Upper lobe of right lung (tissue), 1 donor: ENCODE data around the gene PAK5. TPM values are rescaled to one million over a fixed set of nuclear protein-coding genes. Genes with fewer than 3 reads are reported as not detected.

Source experiments
- ATAC-seq: fragments of 200-7000 bp; cut with Tn5 transposase; one replicate; pipeline ENCODE4 v1.9.1; 2020; ENCODE audit warnings: mild to moderate bottlenecking, moderate library complexity
- DNase-seq: peaks from one replicate; pipeline ENCODE4 v3.0.0-alpha.2; 2020
- H3K27ac ChIP-seq: fragments of 200-600 bp; one replicate; pipeline ENCODE4 v1.8.0; 2022
- H3K27me3 ChIP-seq: fragments of 200-600 bp; one replicate; pipeline ENCODE4 v1.8.0; 2022; ENCODE audit warnings: mild to moderate bottlenecking
- H3K36me3 ChIP-seq: fragments of 200-600 bp; one replicate; pipeline ENCODE4 v1.8.0; 2022
- H3K4me1 ChIP-seq: fragments of 200-600 bp; one replicate; pipeline ENCODE4 v1.8.0; 2022
- H3K4me3 ChIP-seq: fragments of 200-600 bp; one replicate; pipeline ENCODE4 v1.8.0; 2022; ENCODE audit warnings: mild to moderate bottlenecking
- H3K9me3 ChIP-seq: fragments of 200-600 bp; one replicate; pipeline ENCODE4 v1.8.0; 2022
- CTCF ChIP-seq: fragments of 200-600 bp; IDR thresholded peaks from one replicate; pipeline ENCODE4 v1.8.0; 2022; ENCODE audit warnings: antibody characterized with exemption
- intact Hi-C: fragments of 100-400 bp; cut with DNase I; formaldehyde crosslinking; loops from one replicate; pipeline ENCODE4 v1.11.0; 2022
- total RNA-seq: library from RNA; stranded (reverse); fragmentation: NEBNext Ultra II Directional; extraction: Animal tissue kit (Norgen Biotek cat#: 25700); gene quantifications from one replicate; pipeline ENCODE4 v1.2.1, GENCODE V29; 2021
- donor health status: DM: no; HTN: yes; CAD: no; lungs with severe emphysema.

The PAK5 gene
- total RNA-seq, 1 donor from 2014 or later: 0.35 TPM

- ATAC-seq (no peak), DNase-seq (no peak)
- intact Hi-C loops: no loop called here
- Histone ChIP-seq H3K36me3 (no peaks in the 10 kb centered on the region), H3K27me3 (no peaks in the 10 kb centered on the region), H3K27ac (no peak overlapping the region), H3K4me1 (no peaks in the 10 kb centered on the region), H3K4me3 (no peak overlapping the region), H3K9me3 (no peaks in the 10 kb centered on the region)
- TF ChIP-seq CTCF: no peak
Measured at GRCh38 chr20:9686001-9686400, 152.9 kb downstream of the PAK5 start.

DNA sequence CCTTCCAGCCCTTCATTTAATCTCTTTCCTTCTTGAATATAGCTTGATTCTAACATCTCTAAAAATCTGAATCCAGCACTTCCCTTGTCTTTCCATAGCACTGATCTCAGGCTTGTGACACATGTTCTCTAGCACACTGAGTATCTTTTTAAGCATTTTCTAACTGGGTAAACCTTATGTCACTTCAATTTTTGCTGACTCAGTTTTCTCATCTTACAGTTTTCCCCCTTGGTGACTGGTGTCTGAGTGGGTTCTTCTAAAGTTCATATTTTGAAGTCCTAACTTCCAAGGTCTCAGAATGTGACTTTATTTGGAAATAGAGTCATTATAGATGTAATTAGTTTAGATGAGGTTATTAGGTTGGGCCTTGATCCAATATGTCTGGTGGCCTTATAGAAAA, 153.9 kb downstream of the PAK5 start:
- intact Hi-C loops: no loop called here
- no peak overlapping the region for H3K4me3 ChIP-seq

DNA sequence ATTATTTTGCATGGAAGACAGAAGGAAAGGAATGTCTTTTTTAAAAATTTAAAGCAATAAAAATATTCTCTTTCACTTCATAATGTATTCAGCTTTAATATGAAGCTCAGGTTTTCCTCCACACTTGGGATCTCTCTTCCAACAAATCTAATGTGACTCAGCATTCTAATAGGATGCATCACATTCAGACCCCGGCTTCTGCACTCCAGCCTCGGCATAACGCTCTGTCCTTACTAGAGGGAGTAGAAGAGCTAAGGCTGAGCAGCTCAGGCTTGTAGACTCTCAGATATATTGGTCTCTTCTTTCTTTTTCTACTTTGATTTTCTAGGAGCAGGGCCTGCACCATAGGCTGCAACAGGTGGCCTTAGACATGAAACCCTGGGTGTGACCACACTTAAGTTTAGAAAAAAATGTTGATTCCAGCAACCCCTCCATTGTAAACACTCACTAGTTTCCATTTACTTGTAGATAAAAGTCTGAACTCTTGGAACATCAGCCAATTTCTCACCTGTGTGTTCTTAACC, 161.7 kb downstream of the PAK5 start:
- Histone ChIP-seq H3K36me3 (no peaks in the 10 kb centered on the region), H3K4me3 (no peak overlapping the region), H3K27me3 (no peaks in the 10 kb centered on the region), H3K27ac (no peak overlapping the region), H3K4me1 (no peaks in the 10 kb centered on the region), H3K9me3 (no peaks in the 10 kb centered on the region)
- intact Hi-C loops: no loop called here
- ATAC-seq (no peak), DNase-seq (no peak)
- no peak for TF ChIP-seq CTCF

More for the DNA sequence above, 153.9 kb downstream of the PAK5 start:
- TF ChIP-seq CTCF: no peak
- Histone ChIP-seq H3K4me1 (no peaks in the 10 kb centered on the region), H3K27me3 (no peaks in the 10 kb centered on the region), H3K27ac (no peak overlapping the region), H3K9me3 (no peaks in the 10 kb centered on the region), H3K36me3 (no peaks in the 10 kb centered on the region)
- ATAC-seq (no peak), DNase-seq (no peak)

DNA sequence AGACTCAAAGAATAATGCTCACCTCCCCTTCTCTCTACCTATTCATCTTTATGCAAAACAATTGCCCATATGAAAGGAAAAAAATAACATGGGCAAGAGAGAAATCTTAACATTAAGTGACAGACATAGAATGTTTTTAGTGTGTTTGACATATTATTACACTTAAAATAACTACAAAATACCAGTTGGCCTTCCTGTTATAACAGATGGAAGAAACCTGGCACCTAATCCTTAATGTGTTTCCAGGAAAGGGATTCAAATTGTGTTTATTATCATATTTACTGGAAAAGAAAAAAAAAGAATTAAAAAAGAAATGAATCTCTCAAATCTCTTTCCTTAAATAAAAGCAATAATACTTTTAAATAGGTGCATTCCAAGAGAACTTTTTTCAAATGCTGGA, 165.9 kb downstream of the PAK5 start:
- Histone ChIP-seq H3K9me3 (no peaks in the 10 kb centered on the region), H3K4me1 (no peaks in the 10 kb centered on the region), H3K27me3 (no peaks in the 10 kb centered on the region), H3K4me3 (no peak overlapping the region), H3K27ac (no peak overlapping the region), H3K36me3 (no peaks in the 10 kb centered on the region)
- ATAC-seq: no peak
- no peak for TF ChIP-seq CTCF
- no peak for DNase-seq
- intact Hi-C loops: no loop called here

GRCh38 chr20:9672027-9672426, 166.8 kb downstream of the PAK5 start:
- H3K36me3 ChIP-seq: no peaks in the 10 kb centered on the region
- TF ChIP-seq CTCF: no peak
- ATAC-seq (no peak), DNase-seq (no peak)
- intact Hi-C loops: no loop called here
- no peaks in the 10 kb centered on the region for H3K4me1 ChIP-seq
- H3K27ac ChIP-seq: no peak overlapping the region
- H3K4me3 ChIP-seq: no peak overlapping the region
- H3K27me3 ChIP-seq: no peaks in the 10 kb centered on the region
- H3K9me3 ChIP-seq: no peaks in the 10 kb centered on the region

- intact Hi-C loops: no loop called here
Measured at GRCh38 chr20:9668381-9668780, 170.5 kb downstream of the PAK5 start.

More at GRCh38 chr20:9668381-9668780, 170.5 kb downstream of the PAK5 start:
- DNase-seq: no peak
- Histone ChIP-seq H3K27me3 (no peaks in the 10 kb centered on the region), H3K27ac (no peak overlapping the region), H3K36me3 (no peaks in the 10 kb centered on the region), H3K9me3 (no peaks in the 10 kb centered on the region), H3K4me3 (no peak overlapping the region), H3K4me1 (no peaks in the 10 kb centered on the region)
- ATAC-seq: no peak
- no peak for TF ChIP-seq CTCF
